Smooth muscle cell (in vitro differentiated cells): ENCODE results near the gene RABGGTA. TPM values are rescaled to one million over a fixed set of nuclear protein-coding genes. Genes with fewer than 3 reads are reported as not detected.

Experiments used
- DNase-seq: peaks from one replicate; lab custom pipeline; 2025; ENCODE audit not compliant: unreplicated experiment; lab: John Stamatoyannopoulos, UW
- H2AFZ ChIP-seq: fragments of 200-600 bp; sonication (generic); 2 replicates; pipeline ENCODE4 v1.6.0; 2016; ENCODE audit warnings: antibody characterized with exemption, low read depth, mild to moderate bottlenecking
- H3F3A ChIP-seq: fragments of 200-600 bp; sonication (generic); 2 replicates; pipeline ENCODE4 v1.6.0; 2017; ENCODE audit warnings: antibody characterized with exemption, low read depth
- H3K27ac ChIP-seq: fragments of 200-600 bp; sonication (generic); 2 replicates; pipeline ENCODE4 v1.5.1; 2016; ENCODE audit warnings: low read depth, mild to moderate bottlenecking
- H3K27me3 ChIP-seq: fragments of 200-600 bp; sonication (generic); 2 replicates; pipeline ENCODE4 v1.6.1; 2016; ENCODE audit warnings: low read depth, mild to moderate bottlenecking
- H3K36me3 ChIP-seq: fragments of 200-600 bp; sonication (generic); 2 replicates; pipeline ENCODE4 v1.5.1; 2016; ENCODE audit warnings: low read depth
- H3K4me1 ChIP-seq: fragments of 200-600 bp; sonication (generic); 2 replicates; pipeline ENCODE4 v1.5.1; 2016; ENCODE audit warnings: low read depth
- H3K4me2 ChIP-seq: fragments of 200-600 bp; sonication (generic); 2 replicates; pipeline ENCODE4 v1.6.0; 2016; ENCODE audit warnings: mild to moderate bottlenecking
- H3K4me3 ChIP-seq: fragments of 200-600 bp; sonication (generic); 2 replicates; pipeline ENCODE4 v1.5.1; 2016; ENCODE audit warnings: mild to moderate bottlenecking
- H3K79me2 ChIP-seq: fragments of 200-600 bp; sonication (generic); 2 replicates; pipeline ENCODE4 v1.6.0; 2016; ENCODE audit warnings: low read depth, mild to moderate bottlenecking
- H3K9ac ChIP-seq: fragments of 200-600 bp; sonication (generic); 2 replicates; pipeline ENCODE4 v1.6.0; 2016; ENCODE audit warnings: low read depth
- H3K9me3 ChIP-seq: fragments of 200-600 bp; sonication (generic); replicated peaks from 2 replicates; pipeline ENCODE4 v1.5.1; 2016; ENCODE audit warnings: low read depth
- H4K20me1 ChIP-seq: fragments of 200-600 bp; sonication (generic); 2 replicates; pipeline ENCODE4 v1.6.0; 2016; ENCODE audit warnings: low read depth
- WGBS: methylation state at CpG from one replicate; pipeline ENCODE4 v1.1.7; 2016; ENCODE audit warnings: low lambda C conversion rate; 5-methylcytosine and 5-hydroxymethylcytosine counted together
- polyA plus RNA-seq: library from polyadenylated mRNA; unstranded; fragments of >200 nt; fragmentation: Nextera tagmentation; extraction: Ambion mirVana; gene quantifications from 2 replicates; pipeline ENCODE4 v1.2.1, GENCODE V29; 2016
- total RNA-seq: library from RNA; depleted of rRNA; stranded (reverse); fragments of >200 nt; gene quantifications from 2 replicates; pipeline ENCODE4 v1.2.3, GENCODE V29; 2014
- TF ChIP-seq, protein P1 (sequence below): fragments of 200-600 bp; sonication (generic); IDR thresholded peaks from 2 replicates; pipeline ENCODE4 v1.5.1; 2017; ENCODE audit warnings: borderline replicate concordance, mild to moderate bottlenecking, antibody characterized with exemption; ENCODE audit not compliant: insufficient read depth, poor library complexity, severe bottlenecking

RABGGTA gene
- total and polyA plus RNA-seq, 2 experiments from 2014 or later = 18.5 to 33.4 TPM

DNA sequence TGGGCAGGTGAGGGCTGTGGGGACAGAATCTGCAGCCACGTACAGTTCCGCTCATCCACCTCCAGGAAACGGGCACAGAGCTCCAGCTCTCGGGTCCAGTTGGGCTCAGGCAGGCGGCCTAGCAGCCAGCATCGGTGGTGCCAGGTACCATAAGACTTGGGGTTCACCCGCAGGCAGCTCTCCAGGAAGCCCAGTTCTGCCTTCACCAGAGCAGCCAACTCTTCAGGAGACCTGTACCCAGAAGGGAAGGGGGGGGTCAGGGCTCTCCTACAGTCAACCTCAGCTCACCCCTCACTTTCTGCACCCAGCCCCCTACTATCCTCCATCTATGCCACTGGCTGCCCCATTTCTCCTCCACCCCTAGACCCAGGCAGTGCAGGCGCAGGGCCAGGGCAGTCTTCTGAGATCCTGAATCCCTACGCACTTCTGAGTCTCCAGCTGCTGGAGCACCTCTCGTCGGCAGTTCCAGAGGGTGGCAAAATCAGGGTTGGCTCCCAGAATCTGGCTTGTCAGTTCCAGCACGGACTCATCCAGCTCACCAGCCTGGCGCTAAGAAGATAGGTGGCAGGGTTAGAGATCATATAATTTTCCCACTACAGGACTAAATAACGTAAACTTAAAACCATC is 1.4 kb downstream of the RABGGTA start:
- H3K9ac ChIP-seq = no peak overlapping the region
- WGBS = 95% methylated on average over 14 of the region's 14 CpGs

DNA sequence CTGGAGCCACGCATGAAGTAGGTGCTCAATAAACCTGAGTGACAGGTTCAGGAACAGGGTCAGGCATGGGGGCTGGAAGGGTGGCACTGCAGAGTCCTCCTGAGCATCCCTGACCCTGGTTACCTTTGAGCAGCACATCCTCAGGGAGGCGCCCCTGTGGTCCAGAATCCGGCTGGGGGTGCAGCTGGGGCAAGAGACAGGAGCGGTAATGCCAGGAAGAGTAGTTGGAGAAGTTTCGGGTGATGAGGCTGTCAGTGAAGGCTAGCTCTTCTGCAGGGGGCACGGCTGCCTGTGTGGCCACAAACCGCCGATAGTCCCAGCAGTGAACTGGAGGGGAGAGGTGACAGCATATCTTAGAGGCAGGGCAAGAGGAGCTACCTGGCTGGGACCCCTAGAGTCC is 2.0 kb downstream of the RABGGTA start:
- no peaks in the 10 kb centered on the region for H3K27me3 ChIP-seq
- H3K27ac ChIP-seq = no peak overlapping the region
- H3K79me2 ChIP-seq = no peaks in the 10 kb centered on the region
- H3F3A ChIP-seq = no peaks in the 10 kb centered on the region
- TF ChIP-seq, protein P1, sequence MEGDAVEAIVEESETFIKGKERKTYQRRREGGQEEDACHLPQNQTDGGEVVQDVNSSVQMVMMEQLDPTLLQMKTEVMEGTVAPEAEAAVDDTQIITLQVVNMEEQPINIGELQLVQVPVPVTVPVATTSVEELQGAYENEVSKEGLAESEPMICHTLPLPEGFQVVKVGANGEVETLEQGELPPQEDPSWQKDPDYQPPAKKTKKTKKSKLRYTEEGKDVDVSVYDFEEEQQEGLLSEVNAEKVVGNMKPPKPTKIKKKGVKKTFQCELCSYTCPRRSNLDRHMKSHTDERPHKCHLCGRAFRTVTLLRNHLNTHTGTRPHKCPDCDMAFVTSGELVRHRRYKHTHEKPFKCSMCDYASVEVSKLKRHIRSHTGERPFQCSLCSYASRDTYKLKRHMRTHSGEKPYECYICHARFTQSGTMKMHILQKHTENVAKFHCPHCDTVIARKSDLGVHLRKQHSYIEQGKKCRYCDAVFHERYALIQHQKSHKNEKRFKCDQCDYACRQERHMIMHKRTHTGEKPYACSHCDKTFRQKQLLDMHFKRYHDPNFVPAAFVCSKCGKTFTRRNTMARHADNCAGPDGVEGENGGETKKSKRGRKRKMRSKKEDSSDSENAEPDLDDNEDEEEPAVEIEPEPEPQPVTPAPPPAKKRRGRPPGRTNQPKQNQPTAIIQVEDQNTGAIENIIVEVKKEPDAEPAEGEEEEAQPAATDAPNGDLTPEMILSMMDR = no peak
- H3K9me3 ChIP-seq = no peaks in the 10 kb centered on the region
- no peaks in the 10 kb centered on the region for H4K20me1 ChIP-seq
- H3K4me2 ChIP-seq = no peak overlapping the region
- H3K36me3 ChIP-seq = no peaks in the 10 kb centered on the region
- no peaks in the 10 kb centered on the region for H3K4me1 ChIP-seq
- H3K4me3 ChIP-seq = no peak overlapping the region
- no peak overlapping the region for H3K9ac ChIP-seq
- H2AFZ ChIP-seq = no peak overlapping the region
- WGBS = 96% methylated on average over 8 of the region's 8 CpGs
- no peak for DNase-seq

More for the DNA sequence above, 1.4 kb downstream of the RABGGTA start:
- Histone ChIP-seq H3K36me3 (no peaks in the 10 kb centered on the region), H3K27me3 (no peaks in the 10 kb centered on the region), H3K79me2 (no peaks in the 10 kb centered on the region), H2AFZ (no peak overlapping the region), H3K4me1 (no peaks in the 10 kb centered on the region), H4K20me1 (no peaks in the 10 kb centered on the region), H3F3A (no peaks in the 10 kb centered on the region), H3K9me3 (no peaks in the 10 kb centered on the region), H3K4me3 (no peak overlapping the region), H3K27ac (no peak overlapping the region), H3K4me2 (no peak overlapping the region)
- TF ChIP-seq, protein P1 = no peak
- DNase-seq = no peak

- TF ChIP-seq, protein P1 = no peak
- H3K4me1 ChIP-seq = no peaks in the 10 kb centered on the region
- H3F3A ChIP-seq = no peaks in the 10 kb centered on the region
- 93% methylated on average over 9 of the region's 9 CpGs for WGBS
- no peaks in the 10 kb centered on the region for H3K27me3 ChIP-seq
- H3K9ac ChIP-seq = no peak overlapping the region
- no peak for DNase-seq
- H3K4me2 ChIP-seq = no peak overlapping the region
- no peaks in the 10 kb centered on the region for H3K79me2 ChIP-seq
- no peak overlapping the region for H3K27ac ChIP-seq
- H3K36me3 ChIP-seq = no peaks in the 10 kb centered on the region
- no peak overlapping the region for H3K4me3 ChIP-seq
- H3K9me3 ChIP-seq = no peaks in the 10 kb centered on the region
- H4K20me1 ChIP-seq = no peaks in the 10 kb centered on the region
- H2AFZ ChIP-seq = no peak overlapping the region
Observed at GRCh38 chr14:24268225-24268624, 3.2 kb downstream of the RABGGTA start.

DNA sequence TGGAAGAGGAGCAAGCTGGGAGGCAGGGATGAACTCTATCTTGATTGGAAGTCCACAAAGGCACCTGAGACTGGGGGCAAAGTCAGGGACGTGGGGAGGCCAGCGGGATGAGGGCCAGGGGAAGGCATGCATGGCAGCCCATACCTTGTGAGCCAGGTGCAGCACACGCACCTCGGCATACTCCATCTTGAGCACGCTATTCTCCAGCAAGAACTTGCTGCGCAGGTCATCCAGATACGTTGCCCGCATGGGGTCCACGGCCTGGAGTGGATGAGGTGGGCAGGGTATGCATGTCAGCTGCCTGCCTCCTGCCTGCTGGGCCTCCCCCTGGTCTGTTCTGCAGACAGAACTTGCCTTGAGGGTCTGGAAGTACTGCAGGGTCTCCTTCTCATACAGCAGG is 3.9 kb downstream of the RABGGTA start:
- TF ChIP-seq, protein P1 = no peak
- Histone ChIP-seq H3K27me3 (no peaks in the 10 kb centered on the region), H3F3A (no peaks in the 10 kb centered on the region), H3K9ac (no peak overlapping the region), H3K4me1 (no peaks in the 10 kb centered on the region), H3K4me3 (no peak overlapping the region), H3K36me3 (no peaks in the 10 kb centered on the region), H3K9me3 (no peaks in the 10 kb centered on the region), H3K4me2 (no peak overlapping the region), H3K27ac (no peak overlapping the region), H4K20me1 (no peaks in the 10 kb centered on the region), H2AFZ (no peak overlapping the region), H3K79me2 (no peaks in the 10 kb centered on the region)
- DNase-seq = no peak
- 98% methylated on average over 9 of the region's 9 CpGs for WGBS
